Liver (tissue), 3 donors: ENCODE measurements around the gene FLVCR2.

Experiments
- ATF3 ChIP-seq: IDR thresholded peaks from 2 replicates; pipeline ENCODE4 v1.6.1; 2016; ENCODE audit warnings: antibody characterized with exemption
- CTCF ChIP-seq: fragments of 150-350 bp; IDR thresholded peaks from 2 replicates; pipeline ENCODE4 v1.5.1; 2017; ENCODE audit warnings: improper control_type of control experiment, low read depth, low read length; ENCODE audit not compliant: missing input control
- FOXA1 ChIP-seq: IDR thresholded peaks from 2 replicates; pipeline ENCODE4 v1.6.1; 2016; ENCODE audit warnings: antibody characterized with exemption
- GABPA ChIP-seq, 2 donors: IDR thresholded peaks in 1 of 2; conservative IDR thresholded peaks in 1 of 2; 2 replicates each; pipeline ENCODE4 v1.6.1; 2016; ENCODE audit warnings: antibody characterized with exemption in 2 of 2, mild to moderate bottlenecking in 1 of 2, moderate library complexity in 1 of 2
- JUND ChIP-seq, 2 donors: IDR thresholded peaks; 2 replicates each; pipeline ENCODE4 v1.6.1; 2016; ENCODE audit warnings: antibody characterized with exemption in 2 of 2
- MAX ChIP-seq: IDR thresholded peaks from 2 replicates; pipeline ENCODE4 v1.6.1; 2016; ENCODE audit warnings: antibody characterized with exemption
- RAD21 ChIP-seq, 2 donors: IDR thresholded peaks; 2 replicates each; pipeline ENCODE4 v1.6.1; 2016; ENCODE audit warnings: antibody characterized with exemption in 2 of 2, mild to moderate bottlenecking in 2 of 2
- RXRA ChIP-seq, 2 donors: IDR thresholded peaks; 2 replicates each; pipeline ENCODE4 v1.6.1; 2017 to 2018; ENCODE audit warnings: antibody characterized with exemption in 2 of 2, mild to moderate bottlenecking in 1 of 2
- SP1 ChIP-seq: IDR thresholded peaks from 2 replicates; pipeline ENCODE4 v1.6.1; 2018; ENCODE audit warnings: antibody characterized with exemption, mild to moderate bottlenecking
- YY1 ChIP-seq: IDR thresholded peaks from 2 replicates; pipeline ENCODE4 v1.6.1; 2016; ENCODE audit warnings: antibody characterized with exemption, mild to moderate bottlenecking
- TF ChIP-seq, protein P1 (sequence below): IDR thresholded peaks from 2 replicates; pipeline ENCODE4 v1.6.1; 2016; ENCODE audit warnings: antibody characterized with exemption
- TF ChIP-seq, protein P2 (sequence below): IDR thresholded peaks from 2 replicates; pipeline ENCODE4 v1.6.1; 2016; ENCODE audit warnings: antibody characterized with exemption, mild to moderate bottlenecking
- donor health status: healthy.
- donor health status: healthy.

- no peak for TF ChIP-seq CTCF
- TF ChIP-seq SP1 = no peak
- no peak for TF ChIP-seq MAX
- TF ChIP-seq RXRA (IDR thresholded peaks at IDR 0.05) = no peak
- TF ChIP-seq, protein P1, sequence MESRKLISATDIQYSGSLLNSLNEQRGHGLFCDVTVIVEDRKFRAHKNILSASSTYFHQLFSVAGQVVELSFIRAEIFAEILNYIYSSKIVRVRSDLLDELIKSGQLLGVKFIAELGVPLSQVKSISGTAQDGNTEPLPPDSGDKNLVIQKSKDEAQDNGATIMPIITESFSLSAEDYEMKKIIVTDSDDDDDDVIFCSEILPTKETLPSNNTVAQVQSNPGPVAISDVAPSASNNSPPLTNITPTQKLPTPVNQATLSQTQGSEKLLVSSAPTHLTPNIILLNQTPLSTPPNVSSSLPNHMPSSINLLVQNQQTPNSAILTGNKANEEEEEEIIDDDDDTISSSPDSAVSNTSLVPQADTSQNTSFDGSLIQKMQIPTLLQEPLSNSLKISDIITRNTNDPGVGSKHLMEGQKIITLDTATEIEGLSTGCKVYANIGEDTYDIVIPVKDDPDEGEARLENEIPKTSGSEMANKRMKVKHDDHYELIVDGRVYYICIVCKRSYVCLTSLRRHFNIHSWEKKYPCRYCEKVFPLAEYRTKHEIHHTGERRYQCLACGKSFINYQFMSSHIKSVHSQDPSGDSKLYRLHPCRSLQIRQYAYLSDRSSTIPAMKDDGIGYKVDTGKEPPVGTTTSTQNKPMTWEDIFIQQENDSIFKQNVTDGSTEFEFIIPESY = no peak
- TF ChIP-seq YY1 = no peak
- TF ChIP-seq ATF3 = no peak
- no peak for TF ChIP-seq RAD21 (IDR thresholded peaks at IDR 0.05)
- TF ChIP-seq FOXA1 = no peak
- TF ChIP-seq, protein P2, sequence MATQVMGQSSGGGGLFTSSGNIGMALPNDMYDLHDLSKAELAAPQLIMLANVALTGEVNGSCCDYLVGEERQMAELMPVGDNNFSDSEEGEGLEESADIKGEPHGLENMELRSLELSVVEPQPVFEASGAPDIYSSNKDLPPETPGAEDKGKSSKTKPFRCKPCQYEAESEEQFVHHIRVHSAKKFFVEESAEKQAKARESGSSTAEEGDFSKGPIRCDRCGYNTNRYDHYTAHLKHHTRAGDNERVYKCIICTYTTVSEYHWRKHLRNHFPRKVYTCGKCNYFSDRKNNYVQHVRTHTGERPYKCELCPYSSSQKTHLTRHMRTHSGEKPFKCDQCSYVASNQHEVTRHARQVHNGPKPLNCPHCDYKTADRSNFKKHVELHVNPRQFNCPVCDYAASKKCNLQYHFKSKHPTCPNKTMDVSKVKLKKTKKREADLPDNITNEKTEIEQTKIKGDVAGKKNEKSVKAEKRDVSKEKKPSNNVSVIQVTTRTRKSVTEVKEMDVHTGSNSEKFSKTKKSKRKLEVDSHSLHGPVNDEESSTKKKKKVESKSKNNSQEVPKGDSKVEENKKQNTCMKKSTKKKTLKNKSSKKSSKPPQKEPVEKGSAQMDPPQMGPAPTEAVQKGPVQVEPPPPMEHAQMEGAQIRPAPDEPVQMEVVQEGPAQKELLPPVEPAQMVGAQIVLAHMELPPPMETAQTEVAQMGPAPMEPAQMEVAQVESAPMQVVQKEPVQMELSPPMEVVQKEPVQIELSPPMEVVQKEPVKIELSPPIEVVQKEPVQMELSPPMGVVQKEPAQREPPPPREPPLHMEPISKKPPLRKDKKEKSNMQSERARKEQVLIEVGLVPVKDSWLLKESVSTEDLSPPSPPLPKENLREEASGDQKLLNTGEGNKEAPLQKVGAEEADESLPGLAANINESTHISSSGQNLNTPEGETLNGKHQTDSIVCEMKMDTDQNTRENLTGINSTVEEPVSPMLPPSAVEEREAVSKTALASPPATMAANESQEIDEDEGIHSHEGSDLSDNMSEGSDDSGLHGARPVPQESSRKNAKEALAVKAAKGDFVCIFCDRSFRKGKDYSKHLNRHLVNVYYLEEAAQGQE = no peak
- TF ChIP-seq GABPA (IDR thresholded peaks at IDR 0.05 in 1 of 2, conservative IDR thresholded peaks at IDR 0.05 in 1 of 2) = no peak
- no peak for TF ChIP-seq JUND (IDR thresholded peaks at IDR 0.05)
Observed at GRCh38 chr14:75655235-75655634, 76.8 kb downstream of the FLVCR2 start.
